Gastroesophageal sphincter (tissue), 4 donors: ENCODE measurements around the gene SLC16A12. TPM values are rescaled to one million over a fixed set of nuclear protein-coding genes. Genes with fewer than 3 reads are reported as not detected.

Source experiments
- ATAC-seq: fragments of 150-250 bp; one replicate; pipeline ENCODE4 v1.9.1; 2016; ENCODE audit warnings: mild to moderate bottlenecking, moderate library complexity
- H3K27ac ChIP-seq, 4 donors: fragments of 200-600 bp; sonication (generic) in 3 of 4; 1 replicate in 3 of 4; 2 replicates in 1 of 4; pipeline ENCODE4 v1.5.1; 2016 to 2019
- H3K27me3 ChIP-seq: fragments of 200-600 bp; sonication (generic); one replicate; pipeline ENCODE4 v1.5.1; 2019
- H3K36me3 ChIP-seq, 2 donors: fragments of 200-600 bp; sonication (generic); one replicate each; pipeline ENCODE4 v1.5.1; 2019; ENCODE audit warnings: control low read depth in 1 of 2
- H3K4me1 ChIP-seq, 3 donors: fragments of 200-600 bp; sonication (generic); 1 replicate in 2 of 3; 2 replicates in 1 of 3; pipeline ENCODE4 v1.5.1; 2016 to 2019; ENCODE audit warnings: control low read depth in 2 of 3
- H3K4me3 ChIP-seq, 2 donors: fragments of 200-600 bp; sonication (generic); one replicate each; pipeline ENCODE4 v1.5.1; 2019; ENCODE audit warnings: mild to moderate bottlenecking in 1 of 2, moderate library complexity in 1 of 2
- H3K9me3 ChIP-seq, 3 donors: fragments of 200-600 bp; sonication (generic); one replicate each; pipeline ENCODE4 v1.5.1; 2017 to 2019; ENCODE audit warnings: control low read depth in 2 of 3
- CTCF ChIP-seq, 4 experiments: fragments of 200-600 bp in 2 of 4; fragments of 450-650 bp in 2 of 4; sonication (generic) in 1 of 4; IDR thresholded peaks; one replicate each; pipeline ENCODE4 v1.5.1; 2017 to 2019; ENCODE audit warnings: antibody characterized with exemption in 4 of 4, mild to moderate bottlenecking in 2 of 4, moderate library complexity in 2 of 4
- EP300 ChIP-seq: sonication (generic); formaldehyde crosslinking; IDR thresholded peaks from one replicate; pipeline ENCODE4 v1.6.1; 2017; ENCODE audit warnings: antibody characterized with exemption, mild to moderate bottlenecking
- POLR2A ChIP-seq, 2 donors: fragments of 450-650 bp; IDR thresholded peaks; one replicate each; pipeline ENCODE4 v1.6.1; 2017; ENCODE audit warnings: antibody characterized with exemption in 2 of 2, mild to moderate bottlenecking in 2 of 2, moderate library complexity in 1 of 2
- POLR2AphosphoS5 ChIP-seq: sonication (generic); formaldehyde crosslinking; IDR thresholded peaks from one replicate; pipeline ENCODE4 v1.6.1; 2017; ENCODE audit warnings: antibody characterized with exemption
- WGBS, 2 donors: methylation state at CpG; one replicate each; pipeline ENCODE4 v1.1.5; 2018; ENCODE audit warnings: low coverage in 1 of 2; 5-methylcytosine and 5-hydroxymethylcytosine counted together
- total RNA-seq, 4 donors: library from RNA; depleted of rRNA; stranded (reverse); fragments of >200 nt; gene quantifications; one replicate each; pipeline ENCODE4 v1.1.0, GENCODE V29; 2016

The SLC16A12 gene
- total RNA-seq, 4 donors from 2014 or later, result 1.7 to 11.7 (median 2.4) TPM

- H3K4me1 ChIP-seq, result no peaks in the 10 kb centered on the region
- ATAC-seq, result no peak
- H3K27me3 ChIP-seq, result no peaks in the 10 kb centered on the region
- 92 to 97% methylated on average over 3 of the region's 3 CpGs for WGBS, 2 donors
- no peaks in the 10 kb centered on the region for H3K9me3 ChIP-seq
- TF ChIP-seq POLR2AphosphoS5 (no peak), CTCF (IDR thresholded peaks at IDR 0.05) (no peak), EP300 (no peak), POLR2A (IDR thresholded peaks at IDR 0.05) (no peak)
- no peak overlapping the region for H3K27ac ChIP-seq
- no peak overlapping the region for H3K4me3 ChIP-seq
- no peaks in the 10 kb centered on the region for H3K36me3 ChIP-seq
Measured at GRCh38 chr10:89576022-89576421, 40.6 kb upstream of the SLC16A12 start.

GRCh38 chr10:89575031-89575430 is 39.6 kb upstream of the SLC16A12 start:
- no peaks in the 10 kb centered on the region for H3K9me3 ChIP-seq
- H3K27ac ChIP-seq, result no peak overlapping the region
- TF ChIP-seq EP300, result no peak
- TF ChIP-seq POLR2AphosphoS5, result no peak
- no peak for TF ChIP-seq CTCF (IDR thresholded peaks at IDR 0.05)
- TF ChIP-seq POLR2A (IDR thresholded peaks at IDR 0.05), result no peak
- no peaks in the 10 kb centered on the region for H3K27me3 ChIP-seq
- no peaks in the 10 kb centered on the region for H3K4me1 ChIP-seq
- H3K36me3 ChIP-seq, result no peaks in the 10 kb centered on the region
- H3K4me3 ChIP-seq, result no peak overlapping the region
- ATAC-seq, result no peak

- no peak for ATAC-seq
- WGBS, 2 donors, result 33 to 38% methylated on average over 1 of the region's 1 CpG
- no peaks in the 10 kb centered on the region for H3K9me3 ChIP-seq
- no peaks in the 10 kb centered on the region for H3K36me3 ChIP-seq
- H3K27ac ChIP-seq, result no peak overlapping the region
- H3K4me3 ChIP-seq, result no peak overlapping the region
- no peaks in the 10 kb centered on the region for H3K4me1 ChIP-seq
- TF ChIP-seq POLR2A (IDR thresholded peaks at IDR 0.05) (no peak), POLR2AphosphoS5 (no peak), CTCF (IDR thresholded peaks at IDR 0.05) (no peak)
- no peaks in the 10 kb centered on the region for H3K27me3 ChIP-seq
Measured at GRCh38 chr10:89574368-89574767, 39.0 kb upstream of the SLC16A12 start.

GRCh38 chr10:89567576-89568245 is 32.3 kb upstream of the SLC16A12 start:
- TF ChIP-seq POLR2A (IDR thresholded peaks at IDR 0.05), result no peak
- TF ChIP-seq CTCF (IDR thresholded peaks at IDR 0.05), result no peak
- no peak for TF ChIP-seq EP300
- TF ChIP-seq POLR2AphosphoS5, result no peak
- H3K36me3 ChIP-seq, result no peaks in the 10 kb centered on the region
- H3K4me1 ChIP-seq, result no peaks in the 10 kb centered on the region
- ATAC-seq, result no peak
- no peaks in the 10 kb centered on the region for H3K9me3 ChIP-seq
- H3K27ac ChIP-seq, result no peak overlapping the region
- WGBS, 2 donors, result 57 to 59% methylated on average over 3 of the region's 3 CpGs
- H3K4me3 ChIP-seq, result no peak overlapping the region
- peaks cover 6% of the 10 kb centered on the region for H3K27me3 ChIP-seq

GRCh38 chr10:89566992-89567391 is 31.6 kb upstream of the SLC16A12 start:
- 44 to 53% methylated on average over 3 of the region's 3 CpGs for WGBS, 2 donors

More at GRCh38 chr10:89566992-89567391, 31.6 kb upstream of the SLC16A12 start:
- H3K27ac ChIP-seq, result no peak overlapping the region
- H3K9me3 ChIP-seq, result no peaks in the 10 kb centered on the region
- peaks cover 6% of the 10 kb centered on the region for H3K27me3 ChIP-seq
- ATAC-seq, result no peak
- no peak for TF ChIP-seq CTCF (IDR thresholded peaks at IDR 0.05)
- H3K36me3 ChIP-seq, result no peaks in the 10 kb centered on the region
- no peaks in the 10 kb centered on the region for H3K4me1 ChIP-seq
- H3K4me3 ChIP-seq, result no peak overlapping the region
